AG10803 (cell line): ENCODE data around the gene IER5L.

Source experiments
- DNase-seq: peaks from one replicate; pipeline ENCODE4 v3.0.0; 2010; ENCODE audit warnings: low read depth
- H3K4me3 ChIP-seq: 2 replicates; pipeline ENCODE4 v1.5.1; 2011; ENCODE audit warnings: mild to moderate bottlenecking, low read length, control low read depth
- TF ChIP-seq, protein P1 (sequence below): conservative IDR thresholded peaks from 2 replicates; pipeline ENCODE4 v1.5.1; 2011; ENCODE audit warnings: mild to moderate bottlenecking, low read length, control low read depth, inconsistent platforms

Gene IER5L

GRCh38 chr9:129211686-129212085, 33.6 kb upstream of the IER5L start:
- DNase-seq, result no peak
- TF ChIP-seq, protein P1, sequence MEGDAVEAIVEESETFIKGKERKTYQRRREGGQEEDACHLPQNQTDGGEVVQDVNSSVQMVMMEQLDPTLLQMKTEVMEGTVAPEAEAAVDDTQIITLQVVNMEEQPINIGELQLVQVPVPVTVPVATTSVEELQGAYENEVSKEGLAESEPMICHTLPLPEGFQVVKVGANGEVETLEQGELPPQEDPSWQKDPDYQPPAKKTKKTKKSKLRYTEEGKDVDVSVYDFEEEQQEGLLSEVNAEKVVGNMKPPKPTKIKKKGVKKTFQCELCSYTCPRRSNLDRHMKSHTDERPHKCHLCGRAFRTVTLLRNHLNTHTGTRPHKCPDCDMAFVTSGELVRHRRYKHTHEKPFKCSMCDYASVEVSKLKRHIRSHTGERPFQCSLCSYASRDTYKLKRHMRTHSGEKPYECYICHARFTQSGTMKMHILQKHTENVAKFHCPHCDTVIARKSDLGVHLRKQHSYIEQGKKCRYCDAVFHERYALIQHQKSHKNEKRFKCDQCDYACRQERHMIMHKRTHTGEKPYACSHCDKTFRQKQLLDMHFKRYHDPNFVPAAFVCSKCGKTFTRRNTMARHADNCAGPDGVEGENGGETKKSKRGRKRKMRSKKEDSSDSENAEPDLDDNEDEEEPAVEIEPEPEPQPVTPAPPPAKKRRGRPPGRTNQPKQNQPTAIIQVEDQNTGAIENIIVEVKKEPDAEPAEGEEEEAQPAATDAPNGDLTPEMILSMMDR, result no peak
- no peak overlapping the region for H3K4me3 ChIP-seq

GRCh38 chr9:129210125-129210524, 32.1 kb upstream of the IER5L start:
- no peak overlapping the region for H3K4me3 ChIP-seq
- DNase-seq, result no peak
- TF ChIP-seq, protein P1, result no peak

DNA sequence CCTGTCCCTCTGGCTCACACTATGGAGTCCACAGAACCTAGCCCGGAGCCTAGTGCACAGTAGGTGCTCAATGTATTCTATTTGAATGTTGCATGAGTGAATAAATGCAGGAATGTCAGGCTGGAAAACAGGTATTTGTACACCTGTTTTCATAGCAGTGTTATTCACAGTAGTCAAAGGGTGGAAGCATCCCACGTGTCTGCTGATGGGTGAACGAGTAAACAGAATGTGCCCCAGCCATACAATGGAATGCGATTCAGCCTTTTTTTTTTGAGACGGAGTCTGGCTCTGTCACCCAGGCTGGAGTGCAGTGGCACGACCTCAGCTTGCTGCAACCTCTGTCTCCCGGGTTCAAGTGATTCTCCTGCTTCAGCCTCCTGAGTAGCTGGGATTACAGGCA, 31.5 kb upstream of the IER5L start:
- no peak overlapping the region for H3K4me3 ChIP-seq
- TF ChIP-seq, protein P1, result no peak
- DNase-seq, result no peak

- no peak overlapping the region for H3K4me3 ChIP-seq
- no peak for DNase-seq
- TF ChIP-seq, protein P1, result no peak
Measured at GRCh38 chr9:129209109-129209508, 31.0 kb upstream of the IER5L start.

GRCh38 chr9:129208207-129209032, 30.4 kb upstream of the IER5L start:
- no peak for DNase-seq
- H3K4me3 ChIP-seq, result no peak overlapping the region
- TF ChIP-seq, protein P1, result no peak

- TF ChIP-seq, protein P1, result no peak
- H3K4me3 ChIP-seq, result no peak overlapping the region
- DNase-seq, result no peak
Measured at GRCh38 chr9:129206905-129207304, 28.8 kb upstream of the IER5L start.

DNA sequence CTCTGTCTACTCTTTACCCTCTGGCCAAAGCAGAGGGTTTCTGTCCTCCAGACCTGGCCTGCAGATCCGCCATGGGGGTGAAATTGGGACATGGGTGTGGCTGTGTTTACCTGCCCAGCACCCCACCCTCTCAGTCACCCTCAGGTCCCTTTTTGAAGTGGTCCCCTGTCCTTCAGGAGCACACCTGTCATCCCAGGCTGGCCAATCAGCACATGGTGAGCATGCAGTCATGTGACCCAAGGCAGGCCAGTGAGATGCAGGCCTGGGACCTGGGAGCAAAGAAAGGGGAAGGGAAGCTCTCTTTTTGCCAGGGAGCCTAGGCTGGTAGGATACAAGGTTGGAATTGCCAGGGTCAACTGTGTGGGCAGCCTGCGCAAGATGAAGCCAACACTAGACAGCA, 28.3 kb upstream of the IER5L start:
- TF ChIP-seq, protein P1, result no peak
- DNase-seq, result no peak
- no peak overlapping the region for H3K4me3 ChIP-seq
